Progenitor cell of endocrine pancreas (in vitro differentiated cells): ENCODE data around the gene WDR18. TPM values are rescaled to one million over a fixed set of nuclear protein-coding genes. Genes with fewer than 3 reads are reported as not detected.
A peak's percentile ranks its signal among the peaks of the same experiment; 100 is the strongest.

Experiments used
- DNase-seq: peaks from one replicate; pipeline ENCODE4 v3.0.0; 2021; ENCODE audit warnings: low spot score; ENCODE audit not compliant: unreplicated experiment
- H3K27ac Mint-ChIP-seq: 2 replicates; pipeline ENCODE4 v1.8.0; 2021; ENCODE audit warnings: mild to moderate bottlenecking, moderate library complexity, mixed read lengths
- H3K27me3 Mint-ChIP-seq: 2 replicates; pipeline ENCODE4 v1.8.0; 2021; ENCODE audit warnings: mixed read lengths
- H3K36me3 Mint-ChIP-seq: 2 replicates; pipeline ENCODE4 v1.8.0; 2022; ENCODE audit warnings: mixed read lengths; ENCODE audit not compliant: insufficient read depth
- H3K4me1 Mint-ChIP-seq: 2 replicates; pipeline ENCODE4 v1.8.0; 2021; ENCODE audit warnings: low read depth, mixed read lengths
- H3K4me3 Mint-ChIP-seq: 2 replicates; pipeline ENCODE4 v1.8.0; 2021; ENCODE audit warnings: low read depth, mild to moderate bottlenecking, moderate library complexity, mixed read lengths
- H3K9me3 Mint-ChIP-seq: 2 replicates; pipeline ENCODE4 v1.8.0; 2021; ENCODE audit warnings: low read depth, mixed read lengths
- CTCF ChIP-seq: fragments of 200-600 bp; sonication (generic); IDR thresholded peaks from one replicate; pipeline ENCODE4 v1.5.0; 2021; ENCODE audit warnings: antibody characterized with exemption, mild to moderate bottlenecking; ENCODE audit not compliant: unreplicated experiment
- total RNA-seq: library from RNA; stranded (reverse); gene quantifications from 2 replicates; pipeline ENCODE4 v1.2.1, GENCODE V29; 2021

WDR18 gene
- total RNA-seq, 1 donor from 2014 or later = 72.3 TPM

- Mint-ChIP-seq H3K9me3 (no peaks in the 10 kb centered on the region), H3K4me1 (no peaks in the 10 kb centered on the region), H3K36me3 (peaks cover 4% of the 10 kb centered on the region), H3K4me3 (peak overlapping the region; percentile 26), H3K27me3 (peaks cover 34% of the 10 kb centered on the region), H3K27ac (no peak overlapping the region)
- TF ChIP-seq CTCF = no peak
- DNase-seq = no peak
These were observed 12.1 kb downstream of the WDR18 start for GRCh38 chr19:996051-996838.

GRCh38 chr19:998064-998463, 13.9 kb downstream of the WDR18 start:
- Mint-ChIP-seq H3K4me1 (no peaks in the 10 kb centered on the region), H3K27ac (no peak overlapping the region), H3K27me3 (peaks cover 40% of the 10 kb centered on the region), H3K36me3 (no peaks in the 10 kb centered on the region), H3K9me3 (no peaks in the 10 kb centered on the region), H3K4me3 (no peak overlapping the region)
- DNase-seq = no peak
- TF ChIP-seq CTCF = no peak

GRCh38 chr19:999379-999719, 15.2 kb downstream of the WDR18 start:
- no peak for DNase-seq
- Mint-ChIP-seq H3K4me3 (peak overlapping the region; percentile 26), H3K36me3 (no peaks in the 10 kb centered on the region), H3K27me3 (peaks cover 43% of the 10 kb centered on the region), H3K27ac (no peak overlapping the region), H3K4me1 (no peaks in the 10 kb centered on the region), H3K9me3 (no peaks in the 10 kb centered on the region)
- no peak for TF ChIP-seq CTCF

GRCh38 chr19:1000095-1000494, 15.9 kb downstream of the WDR18 start, which contains the start of gene GRIN3B:
GRIN3B (plus strand) TSS chr19:1000419; CDS start chr19:1000438, 19 bp downstream.
- Mint-ChIP-seq H3K4me1 (no peaks in the 10 kb centered on the region), H3K27me3 (peaks cover 44% of the 10 kb centered on the region), H3K27ac (no peak within 1 kb of the TSS), H3K9me3 (no peaks in the 10 kb centered on the region), H3K36me3 (no peaks in the 10 kb centered on the region), H3K4me3 (peak within 1 kb of the TSS; percentile 35)
- DNase-seq = peak; percentile 75
- peak; percentile 71 for TF ChIP-seq CTCF

GRCh38 chr19:1000591-1001537, 16.7 kb downstream of the WDR18 start:
- no peak for TF ChIP-seq CTCF
- Mint-ChIP-seq H3K4me3 (peak overlapping the region; percentile 35), H3K27ac (no peak overlapping the region), H3K9me3 (no peaks in the 10 kb centered on the region), H3K36me3 (no peaks in the 10 kb centered on the region), H3K4me1 (no peaks in the 10 kb centered on the region), H3K27me3 (peaks cover 45% of the 10 kb centered on the region)
- DNase-seq = no peak
